Inferior parietal cortex (tissue), 1 donor: ENCODE measurements around the gene TMEM9.

Experiments
- DNase-seq: peaks from one replicate; pipeline ENCODE4 v3.0.0-alpha.2; 2016; ENCODE audit errors: extremely low spot score

TMEM9 gene

GRCh38 chr1:201109651-201110050 lies 44.6 kb downstream of the TMEM9 start:
- no peak for DNase-seq

- no peak for DNase-seq
Observed at GRCh38 chr1:201108614-201109013, 45.7 kb downstream of the TMEM9 start.

GRCh38 chr1:201105688-201106087 lies 48.6 kb downstream of the TMEM9 start:
- DNase-seq = no peak

GRCh38 chr1:201104141-201104540 lies 50.1 kb downstream of the TMEM9 start:
- DNase-seq = no peak

GRCh38 chr1:201103666-201104065 lies 50.6 kb downstream of the TMEM9 start:
- DNase-seq = no peak

GRCh38 chr1:201100169-201100930 lies 53.9 kb downstream of the TMEM9 start:
- DNase-seq = no peak

- no peak for DNase-seq
Observed at GRCh38 chr1:201098992-201099677, 55.1 kb downstream of the TMEM9 start.

GRCh38 chr1:201096977-201097856 lies 57.1 kb downstream of the TMEM9 start:
- DNase-seq = no peak

GRCh38 chr1:201096041-201096461 lies 58.2 kb downstream of the TMEM9 start:
- DNase-seq = no peak

- DNase-seq = peak; percentile 14
Observed at GRCh38 chr1:201095581-201095980, 58.7 kb downstream of the TMEM9 start.

- DNase-seq = no peak
Observed at GRCh38 chr1:201094832-201095231, 59.4 kb downstream of the TMEM9 start.

- DNase-seq = no peak
Observed at GRCh38 chr1:201093962-201094361, 60.3 kb downstream of the TMEM9 start.

- DNase-seq = no peak
Observed at GRCh38 chr1:201093561-201093960, 60.7 kb downstream of the TMEM9 start.

GRCh38 chr1:201092738-201093137 lies 61.5 kb downstream of the TMEM9 start:
- no peak for DNase-seq

- DNase-seq = no peak
Observed at GRCh38 chr1:201091256-201091655, 63.0 kb downstream of the TMEM9 start.

- DNase-seq = no peak
Observed at GRCh38 chr1:201090541-201090940, 63.7 kb downstream of the TMEM9 start.

- DNase-seq = no peak
Observed at GRCh38 chr1:201089596-201089995, 64.7 kb downstream of the TMEM9 start.

GRCh38 chr1:201088901-201089525 lies 65.3 kb downstream of the TMEM9 start:
- no peak for DNase-seq

- no peak for DNase-seq
Observed at GRCh38 chr1:201088395-201088794, 65.9 kb downstream of the TMEM9 start.

GRCh38 chr1:201085902-201086735 lies 68.2 kb downstream of the TMEM9 start:
- DNase-seq = peak; percentile 54
